Stimulated activated CD4-positive, alpha-beta T cell treated with anti-CD3 and anti-CD28 coated beads, Interleukin-2, amount 100 ng/mL, for 4 hours (primary cell): ENCODE data around the gene ULK1.

Experiments
- DNase-seq: peaks from one replicate; pipeline ENCODE4 v3.0.0-alpha.2; 2020; ENCODE audit warnings: low read depth

ULK1 gene

DNA sequence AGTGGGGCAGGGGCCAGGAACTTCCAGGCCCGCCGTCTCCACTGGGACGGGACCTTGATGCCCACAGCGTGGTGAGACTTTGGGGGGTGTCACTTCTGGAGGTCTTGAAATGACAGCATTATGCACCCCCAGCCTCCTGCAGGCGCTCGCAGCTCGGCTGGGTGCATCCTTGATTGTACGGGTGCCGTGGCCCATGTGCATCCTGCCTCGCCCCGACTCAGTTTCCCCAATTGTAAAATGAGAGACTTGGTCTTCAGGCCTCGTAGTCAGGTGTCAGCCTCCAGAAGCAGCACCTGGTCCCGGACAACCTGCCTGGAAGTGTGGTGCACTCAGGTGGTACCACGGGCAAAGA is 25.7 kb downstream of the ULK1 start:
- no peak for DNase-seq

DNA sequence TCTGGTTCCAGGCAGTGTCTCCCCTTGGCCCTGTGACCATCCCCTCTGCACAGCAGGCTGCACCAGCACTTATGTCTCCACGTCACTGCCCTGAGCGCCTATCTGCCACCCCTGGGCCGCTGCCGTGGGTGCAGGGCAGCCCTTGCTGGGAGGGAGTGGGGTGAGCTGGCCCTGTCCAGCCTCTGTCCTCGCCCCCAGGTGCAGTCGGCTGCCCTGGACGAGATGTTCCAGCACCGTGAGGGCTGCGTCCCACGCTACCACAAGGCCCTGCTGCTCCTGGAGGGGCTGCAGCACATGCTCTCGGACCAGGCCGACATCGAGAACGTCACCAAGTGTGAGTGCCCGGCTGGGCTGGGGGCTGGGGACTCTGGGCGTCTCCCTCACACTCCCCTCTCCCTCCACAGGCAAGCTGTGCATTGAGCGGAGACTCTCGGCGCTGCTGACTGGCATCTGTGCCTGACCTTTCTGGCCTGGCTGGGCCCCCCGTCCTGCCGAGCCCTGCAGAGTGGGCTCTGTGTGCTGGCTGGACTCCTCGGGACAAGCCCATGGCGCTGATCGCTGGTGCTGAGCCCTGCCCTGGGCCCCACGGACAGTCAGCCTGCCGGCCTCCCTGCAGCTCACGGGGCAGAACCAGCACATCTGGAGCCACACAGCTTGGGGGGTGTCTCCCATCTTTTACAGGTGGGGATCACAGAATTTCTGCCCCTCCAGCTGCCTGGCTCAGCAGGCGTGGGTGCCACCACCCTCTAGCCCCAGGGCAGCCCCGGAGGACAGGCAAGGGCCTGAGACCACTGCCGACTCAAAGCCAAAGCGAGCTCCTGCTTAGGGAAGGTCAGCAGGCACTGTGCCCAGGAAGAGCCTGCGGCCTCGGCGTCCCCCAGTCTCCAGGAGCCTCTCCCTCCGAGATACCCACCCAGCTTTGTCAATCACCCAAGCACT is 26.7 kb downstream of the ULK1 start:
- no peak for DNase-seq

DNA sequence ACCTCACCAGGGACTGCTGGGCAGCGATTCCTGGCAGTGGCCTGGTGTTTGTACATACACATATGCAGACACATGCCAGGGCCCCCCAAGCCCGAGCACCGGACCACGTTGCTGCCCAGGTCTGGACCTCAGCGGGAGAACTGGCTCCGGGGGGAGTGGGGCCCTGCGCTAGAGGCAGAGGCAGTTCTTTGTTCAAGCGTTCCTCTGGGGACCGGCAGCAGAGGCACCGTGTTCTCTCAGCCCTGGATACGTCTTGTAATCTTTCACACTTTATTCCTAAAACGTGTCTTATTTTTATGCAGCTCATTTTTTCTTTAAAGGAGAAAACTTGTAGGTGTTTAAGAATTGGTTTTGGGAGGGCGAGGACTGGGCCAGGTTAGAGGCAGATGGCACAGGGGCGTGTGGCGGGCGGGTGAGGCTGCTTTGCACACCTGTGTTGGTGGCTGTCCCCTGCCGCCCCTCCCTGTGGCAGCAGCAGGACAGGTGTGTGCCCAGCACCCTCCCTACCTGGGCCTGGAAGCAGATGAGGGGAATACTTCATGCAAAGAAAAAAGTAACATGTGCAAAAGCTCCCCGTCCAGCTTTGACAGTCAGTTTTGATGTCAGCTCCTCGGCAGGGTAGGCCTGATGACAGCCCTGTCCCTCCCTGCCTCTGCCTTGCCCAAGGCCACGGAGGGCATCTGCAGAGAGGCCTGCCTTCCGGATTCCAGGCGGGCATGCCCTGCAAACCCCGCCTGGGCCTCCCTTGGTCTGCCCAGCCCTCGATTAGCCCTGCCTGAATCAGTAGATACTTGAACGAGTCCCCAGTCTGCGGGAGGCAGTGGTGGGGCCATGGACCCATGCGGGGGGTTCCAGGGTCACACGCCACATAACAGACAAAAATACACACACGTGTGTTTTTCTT is 27.7 kb downstream of the ULK1 start:
- no peak for DNase-seq

DNA sequence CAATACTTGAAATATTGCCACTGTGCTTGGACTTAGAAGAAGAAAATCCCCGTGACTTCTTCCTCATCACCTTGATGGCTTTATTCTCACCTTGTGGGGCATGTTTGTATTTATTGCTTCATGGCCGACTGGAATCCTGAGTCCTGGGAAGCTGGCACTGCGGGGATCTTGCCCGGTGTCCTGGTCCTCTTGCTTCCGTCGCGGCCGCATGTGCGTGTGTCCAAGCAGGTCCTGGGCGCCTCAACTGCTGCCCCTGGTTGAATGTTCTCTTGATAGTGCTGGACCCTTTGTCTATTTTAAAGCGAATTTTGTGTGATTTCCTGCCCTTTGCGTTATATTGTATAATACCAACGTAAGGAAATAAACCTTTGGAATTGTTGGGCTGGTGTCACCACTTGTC is 28.4 kb downstream of the ULK1 start:
- DNase-seq = no peak

DNA sequence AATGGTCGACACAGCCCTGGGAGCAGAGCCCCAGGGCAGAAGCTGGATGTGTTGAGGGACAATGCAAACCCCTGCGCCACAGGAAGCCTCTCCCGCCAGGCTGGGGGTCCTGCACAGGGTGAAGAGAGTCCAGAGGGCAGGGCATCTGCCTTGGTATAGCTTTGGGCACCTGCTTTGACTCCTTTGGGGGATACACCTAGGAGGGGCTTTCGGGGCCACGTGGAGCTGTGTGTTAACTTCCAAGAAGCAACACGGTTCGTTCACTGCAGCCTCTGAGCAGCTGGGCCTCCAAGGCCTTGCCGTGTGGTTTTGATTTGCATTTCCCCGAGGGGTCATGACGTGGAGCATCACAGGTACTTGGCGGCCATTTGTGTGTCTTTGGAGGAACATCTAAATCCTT is 28.8 kb downstream of the ULK1 start:
- no peak for DNase-seq

DNA sequence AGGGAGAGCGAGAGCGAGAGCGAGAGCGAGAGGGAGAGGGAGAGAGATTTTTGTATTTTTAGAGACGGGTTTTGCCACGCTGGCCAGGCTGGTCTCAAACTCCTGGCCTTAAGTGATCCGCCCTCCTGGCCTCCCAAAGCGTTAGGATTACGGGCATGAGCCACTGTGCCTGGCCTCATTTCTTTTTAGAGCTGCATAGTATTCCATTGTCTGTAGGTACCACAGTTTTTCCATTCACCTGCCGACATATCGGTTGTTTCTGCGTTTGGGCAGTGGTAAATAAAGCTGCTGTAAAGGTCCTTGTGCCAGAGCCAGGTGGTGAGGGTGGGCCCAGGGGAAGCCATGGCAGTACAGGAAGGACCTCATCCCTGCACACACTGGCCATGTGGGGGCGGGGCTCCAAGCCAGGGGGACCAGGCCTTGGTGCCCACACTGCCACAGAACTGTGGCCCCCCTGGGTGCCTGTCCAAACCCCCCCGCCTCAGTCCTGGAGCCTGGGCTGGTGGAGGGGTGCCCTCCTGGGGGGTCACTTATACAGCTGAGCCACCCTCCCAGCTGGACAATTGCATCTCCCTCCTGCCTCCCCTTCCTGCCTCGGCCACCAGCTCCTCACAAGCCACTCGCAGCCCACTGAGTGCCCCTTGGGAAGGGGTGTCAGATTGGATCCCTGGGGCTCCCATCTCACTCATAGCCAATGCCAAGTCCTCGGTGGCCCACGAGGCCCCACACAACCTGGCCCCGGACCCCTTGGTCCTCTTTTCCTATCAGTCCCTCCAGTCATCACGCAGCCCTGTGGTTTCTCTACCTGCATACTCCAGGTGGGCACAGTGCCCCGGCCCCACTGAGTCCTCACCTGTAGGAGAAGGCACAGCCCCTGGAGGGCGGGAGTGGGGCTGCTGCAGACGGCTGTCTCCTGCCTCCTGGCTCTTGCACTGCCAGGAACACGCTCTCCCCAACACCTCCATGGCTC is 33.0 kb downstream of the ULK1 start:
- DNase-seq = no peak

DNA sequence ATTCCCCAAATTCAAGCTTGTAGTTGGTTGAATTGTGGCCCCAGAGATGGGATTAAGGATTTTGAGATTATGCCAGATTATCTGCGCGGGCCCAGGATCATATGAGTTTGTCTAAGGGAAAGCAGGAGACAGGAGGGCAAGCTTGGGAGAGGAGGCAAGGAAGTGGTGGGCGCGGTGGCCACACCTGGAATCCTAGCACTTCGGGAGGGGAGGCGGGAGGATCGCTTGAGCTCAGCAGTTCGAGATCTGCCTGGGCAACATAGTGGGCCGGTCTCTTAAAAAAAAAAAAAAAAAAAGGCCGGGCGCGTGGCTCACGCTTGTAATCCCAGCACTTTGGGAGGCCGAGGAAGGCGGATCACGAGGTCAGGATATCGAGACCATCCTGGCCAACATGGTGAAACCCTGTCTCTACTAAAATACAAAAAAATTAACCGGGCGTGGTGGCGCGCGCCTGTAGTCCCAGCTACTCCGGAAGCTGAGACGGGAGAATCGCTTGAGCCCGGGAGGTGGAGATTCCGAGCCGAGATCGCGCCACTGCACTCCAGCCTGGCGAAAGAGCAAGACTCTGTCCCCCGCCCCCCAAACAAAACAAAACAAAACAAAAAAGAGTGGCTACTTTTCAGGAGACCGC is 33.8 kb downstream of the ULK1 start:
- no peak for DNase-seq

DNA sequence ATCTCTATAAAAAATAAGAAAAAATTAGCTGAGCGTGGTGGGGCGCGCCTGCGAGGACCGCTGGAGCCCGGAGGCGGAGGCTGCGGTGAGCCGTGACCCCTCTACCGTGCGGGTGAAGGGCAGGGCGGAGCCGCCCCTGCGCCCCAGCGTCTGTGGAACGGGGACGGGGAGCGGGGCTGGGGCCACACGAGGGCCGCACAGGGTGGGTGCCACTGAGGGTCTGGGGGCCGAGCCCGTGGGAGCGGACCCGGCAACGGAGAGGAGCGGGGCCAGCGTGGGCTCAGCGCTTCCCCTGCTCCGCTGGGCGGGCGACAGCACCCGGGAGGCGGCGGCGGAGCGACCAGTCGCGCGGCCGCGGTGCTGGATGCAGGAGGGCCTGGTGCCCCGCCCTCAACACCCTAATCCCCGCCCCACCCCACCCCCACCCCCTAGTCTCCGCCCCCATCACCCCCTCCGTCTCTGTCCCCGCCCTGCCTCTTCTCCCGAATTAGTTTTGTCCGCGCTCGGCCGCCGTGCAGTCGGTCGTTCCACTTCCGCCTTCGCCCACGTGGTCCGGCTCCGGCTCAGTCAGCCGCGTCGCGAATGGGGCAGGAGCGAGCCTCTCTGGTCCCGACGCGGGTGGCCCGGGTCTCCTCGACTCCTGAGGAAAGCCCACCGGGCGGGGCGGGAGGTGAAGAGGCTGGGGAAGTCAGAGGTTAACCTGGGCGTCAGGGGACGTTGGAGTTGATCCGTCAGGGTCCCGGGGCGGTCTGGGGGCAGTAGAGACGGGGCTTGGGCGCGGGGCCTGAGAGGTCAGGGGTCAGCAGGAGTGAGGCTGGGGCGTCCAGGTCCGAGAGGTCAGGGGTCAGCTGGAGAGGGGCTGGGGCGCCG is 34.5 kb downstream of the ULK1 start, which contains the start of gene PUS1:
Gene PUS1 (plus strand): TSS at position 566 of the 870 bp plus-strand sequence. CDS start 447 bp downstream, outside the sequence.
- DNase-seq = peak; percentile 91

DNA sequence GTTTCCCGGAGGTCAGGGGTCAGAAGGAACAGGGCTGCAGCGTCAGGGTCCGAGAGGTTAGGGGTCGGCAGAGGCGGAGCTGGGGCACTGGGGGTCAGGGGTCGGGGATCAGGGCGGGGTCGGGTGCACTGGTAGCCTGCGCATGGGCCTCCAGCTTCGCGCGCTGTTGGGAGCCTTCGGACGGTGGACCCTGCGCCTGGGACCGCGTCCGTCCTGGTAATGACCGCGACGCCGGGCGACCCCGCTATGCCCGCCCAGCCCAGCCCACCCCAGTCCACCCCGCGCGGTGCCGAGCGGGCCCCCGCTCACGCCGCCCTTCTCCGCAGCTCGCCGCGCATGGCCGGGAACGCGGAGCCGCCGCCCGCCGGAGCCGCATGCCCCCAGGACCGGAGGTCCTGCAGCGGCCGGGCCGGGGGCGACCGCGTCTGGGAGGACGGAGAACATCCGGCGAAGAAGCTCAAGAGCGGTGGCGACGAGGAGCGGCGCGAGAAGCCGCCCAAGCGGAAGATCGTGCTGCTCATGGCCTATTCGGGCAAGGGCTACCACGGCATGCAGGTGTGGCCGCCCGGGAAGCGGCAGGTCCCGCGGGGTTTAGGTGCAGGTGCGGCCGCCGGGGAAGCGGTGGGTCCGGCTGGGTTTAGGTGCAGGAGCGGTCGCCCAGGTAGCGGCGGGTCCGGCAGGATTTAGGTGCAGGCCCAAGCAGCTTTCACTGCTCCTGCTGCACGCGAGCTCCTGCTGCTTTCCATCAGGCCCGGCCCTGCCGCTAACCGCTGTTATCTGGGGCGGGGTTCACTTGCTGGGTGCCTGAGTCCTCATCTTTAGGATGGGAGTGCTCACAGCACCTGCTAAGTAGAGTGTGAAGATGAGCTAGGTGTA is 35.4 kb downstream of the ULK1 start:
- no peak for DNase-seq

DNA sequence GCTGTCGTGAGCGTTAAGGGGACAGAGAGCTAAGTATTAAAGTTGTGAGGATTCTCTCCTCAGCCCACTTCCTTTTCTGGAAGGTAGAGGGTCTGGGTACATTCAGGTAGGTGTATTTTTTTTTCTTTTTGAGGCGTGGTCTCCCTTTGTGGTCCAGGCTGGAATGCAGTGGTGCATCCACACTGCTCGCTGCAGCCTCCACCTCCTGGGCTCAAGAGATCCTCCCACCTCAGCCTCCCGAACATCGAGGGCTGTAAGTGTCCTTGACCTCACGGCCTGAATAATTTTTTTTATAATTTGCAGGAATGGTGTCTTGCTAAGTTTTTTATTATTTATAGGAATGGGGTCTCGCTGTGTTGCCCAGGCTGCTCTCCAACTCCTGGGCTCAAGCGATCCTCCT is 36.1 kb downstream of the ULK1 start:
- DNase-seq = no peak

DNA sequence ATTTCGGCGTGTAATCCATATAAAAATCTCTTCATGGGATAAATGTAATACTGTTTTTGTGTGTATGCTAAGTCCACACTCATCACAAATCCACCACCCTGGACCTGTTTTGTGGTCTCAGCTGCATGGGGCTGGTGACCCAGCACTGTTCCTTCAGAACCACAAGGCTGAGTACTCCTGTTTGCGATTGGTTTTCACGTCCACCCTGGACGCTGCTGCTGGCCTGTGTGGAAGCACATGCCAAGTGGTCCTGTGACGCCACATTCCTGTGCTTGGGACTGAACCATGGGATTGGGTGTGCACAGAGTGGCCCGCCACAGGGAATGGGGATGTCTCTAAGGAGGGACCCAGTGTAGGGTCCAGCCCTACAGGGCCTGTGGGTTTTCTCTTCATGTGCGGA is 39.0 kb downstream of the ULK1 start:
- no peak for DNase-seq

DNA sequence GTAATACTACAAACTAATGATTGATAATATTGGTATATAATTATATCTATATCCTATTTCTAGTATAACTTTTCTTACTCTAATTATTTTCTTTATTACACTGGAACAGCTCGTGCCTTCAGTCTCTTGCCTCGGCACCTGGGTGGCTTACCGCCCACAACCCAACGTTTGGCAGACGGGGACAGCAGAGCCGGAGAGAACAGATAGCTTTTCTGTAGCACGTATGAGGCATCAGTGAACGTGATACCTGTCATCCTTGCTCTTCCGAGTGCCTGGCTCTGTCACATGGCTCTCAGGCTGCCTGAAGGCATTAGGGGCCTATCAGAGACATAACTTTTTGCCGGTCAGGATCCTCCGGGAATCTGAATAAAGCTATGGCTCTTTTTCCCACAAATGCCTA is 40.1 kb downstream of the ULK1 start:
- no peak for DNase-seq

DNA sequence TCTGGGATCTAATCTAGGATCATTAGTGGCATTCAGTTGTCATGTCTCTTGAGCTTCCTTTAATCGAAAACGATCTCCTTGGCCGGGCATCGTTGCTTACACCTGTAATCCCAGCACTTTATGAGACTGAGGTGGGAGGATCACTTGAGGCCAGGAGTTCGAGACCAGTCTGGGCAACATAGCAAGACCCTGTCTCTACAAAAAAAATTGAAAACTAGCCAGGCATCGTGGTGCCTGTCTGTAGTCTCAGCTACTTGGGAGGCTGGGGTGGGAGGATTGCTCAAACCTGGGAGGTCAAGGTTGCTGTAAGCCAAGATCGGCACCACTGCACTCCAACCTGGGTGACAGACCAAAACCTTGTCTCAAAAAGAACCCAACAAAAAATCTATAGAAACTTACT is 43.7 kb downstream of the ULK1 start:
- no peak for DNase-seq

DNA sequence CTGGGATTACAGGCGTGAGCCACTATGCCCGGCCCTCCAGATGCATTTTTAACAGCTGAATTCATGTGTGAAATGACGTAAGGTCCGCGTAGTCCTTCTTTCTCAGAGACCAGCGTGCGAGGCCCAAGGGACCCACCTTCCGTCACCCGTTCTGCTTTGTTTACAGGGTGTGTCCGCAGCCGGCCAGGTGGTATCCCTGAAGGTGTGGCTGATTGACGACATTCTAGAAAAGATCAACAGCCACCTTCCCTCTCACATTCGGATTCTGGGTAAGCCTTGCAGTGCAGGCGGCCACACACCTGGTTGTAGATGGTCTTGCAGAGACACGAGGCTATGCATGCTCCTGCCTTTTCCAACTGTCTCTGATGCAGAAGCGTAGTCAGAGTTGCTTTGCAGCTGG is 44.6 kb downstream of the ULK1 start:
- DNase-seq = no peak

DNA sequence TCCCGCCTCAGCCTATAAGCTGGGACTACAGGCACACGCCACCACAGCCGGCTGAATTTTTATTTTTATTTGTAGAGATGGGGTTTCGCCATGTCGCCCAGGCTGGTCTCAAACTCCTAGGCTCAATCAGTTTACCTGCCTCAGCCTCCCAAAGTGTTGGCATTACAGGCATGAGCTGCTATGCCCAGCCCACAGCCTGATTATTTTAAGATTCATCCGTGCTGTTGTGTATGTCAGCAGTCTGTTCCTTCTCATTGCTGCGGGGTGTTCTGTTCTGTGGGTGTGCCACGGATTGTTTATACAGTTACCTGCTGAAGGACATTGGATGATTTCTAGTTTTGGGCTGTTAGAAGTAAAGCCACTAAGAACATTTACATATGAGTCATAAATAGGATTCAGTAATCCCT is 45.7 kb downstream of the ULK1 start:
- no peak for DNase-seq

DNA sequence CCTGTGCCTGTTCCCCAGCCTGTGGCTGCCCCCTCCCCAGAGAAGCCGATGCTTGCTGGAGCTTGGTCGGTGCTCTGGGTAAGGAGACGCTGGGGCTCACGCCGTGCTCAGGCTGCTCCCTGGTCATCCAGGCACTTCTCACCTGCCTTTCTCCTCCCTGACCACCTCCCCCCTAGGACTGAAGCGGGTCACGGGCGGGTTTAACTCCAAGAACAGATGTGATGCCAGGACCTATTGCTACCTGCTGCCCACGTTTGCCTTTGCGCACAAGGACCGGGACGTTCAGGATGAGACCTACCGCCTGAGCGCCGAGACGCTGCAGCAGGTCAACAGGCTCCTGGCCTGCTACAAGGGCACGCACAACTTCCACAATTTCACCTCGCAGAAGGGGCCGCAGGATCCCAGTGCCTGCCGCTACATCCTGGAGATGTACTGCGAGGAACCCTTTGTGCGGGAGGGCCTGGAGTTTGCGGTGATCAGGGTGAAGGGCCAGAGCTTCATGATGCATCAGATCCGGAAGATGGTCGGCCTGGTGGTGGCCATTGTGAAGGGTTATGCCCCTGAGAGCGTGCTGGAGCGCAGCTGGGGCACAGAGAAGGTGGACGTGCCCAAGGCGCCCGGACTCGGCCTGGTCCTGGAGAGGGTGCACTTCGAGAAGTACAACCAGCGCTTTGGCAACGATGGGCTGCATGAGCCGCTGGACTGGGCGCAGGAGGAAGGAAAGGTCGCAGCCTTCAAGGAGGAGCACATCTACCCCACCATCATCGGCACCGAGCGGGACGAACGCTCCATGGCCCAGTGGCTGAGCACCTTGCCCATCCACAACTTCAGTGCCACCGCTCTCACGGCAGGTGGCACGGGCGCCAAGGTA is 46.9 kb downstream of the ULK1 start:
- no peak for DNase-seq

DNA sequence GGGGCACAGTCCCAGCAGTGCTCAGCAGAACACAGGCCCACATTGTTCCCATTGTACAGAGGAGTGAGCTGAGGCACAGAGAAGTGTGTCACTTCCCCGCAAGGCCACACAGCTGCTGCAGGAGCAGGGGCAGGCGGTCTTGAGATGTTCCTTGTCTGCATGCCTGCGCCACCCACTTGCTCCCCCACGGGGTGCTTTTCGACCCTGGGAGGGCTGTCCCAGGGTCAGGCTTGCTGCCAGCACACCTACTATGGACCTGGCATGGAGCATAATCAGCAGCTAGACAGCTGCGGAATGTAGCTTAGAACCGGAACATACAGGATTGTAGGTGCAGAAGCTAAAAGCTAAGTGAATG is 47.5 kb downstream of the ULK1 start:
- no peak for DNase-seq

DNA sequence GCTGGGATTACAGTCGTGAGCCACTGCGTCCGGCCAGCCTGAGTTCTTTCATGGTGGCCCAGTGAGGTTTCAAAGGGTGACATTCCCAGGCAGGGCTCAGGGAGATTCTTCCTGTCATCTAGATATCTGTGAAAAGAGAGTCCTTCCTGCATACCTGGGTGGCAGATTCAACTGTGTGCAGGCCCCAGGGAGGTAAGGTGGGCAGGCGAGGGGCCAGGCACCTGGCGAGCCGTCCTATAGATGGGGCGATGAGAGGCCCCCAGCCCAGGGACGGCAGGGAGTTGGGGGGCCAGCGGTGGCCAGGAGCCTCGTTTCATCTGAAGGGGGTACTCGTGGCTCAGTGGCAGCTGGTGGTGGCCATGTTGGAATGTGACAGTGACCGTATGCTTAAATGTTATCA is 48.2 kb downstream of the ULK1 start:
- DNase-seq = no peak
